Left ventricle myocardium inferior (tissue), 1 donor: ENCODE measurements around the gene GPR35. TPM values are rescaled to one million over a fixed set of nuclear protein-coding genes. Genes with fewer than 3 reads are reported as not detected.

Experiments
- DNase-seq: peaks from one replicate; pipeline ENCODE4 v3.0.0-alpha.2; 2020
- H3K27ac ChIP-seq: fragments of 200-600 bp; replicated peaks from 2 replicates; pipeline ENCODE4 v1.8.0; 2021
- H3K27me3 ChIP-seq: fragments of 200-600 bp; 2 replicates; pipeline ENCODE4 v1.8.0; 2021; ENCODE audit warnings: low read depth
- H3K36me3 ChIP-seq: fragments of 200-600 bp; 2 replicates; pipeline ENCODE4 v1.8.0; 2021
- H3K4me1 ChIP-seq: fragments of 200-600 bp; 2 replicates; pipeline ENCODE4 v1.8.0; 2021
- H3K4me3 ChIP-seq: fragments of 200-600 bp; 2 replicates; pipeline ENCODE4 v1.8.0; 2021; ENCODE audit warnings: mild to moderate bottlenecking, moderate library complexity
- H3K9me3 ChIP-seq: fragments of 200-600 bp; replicated peaks from 2 replicates; pipeline ENCODE4 v1.8.0; 2021
- CTCF ChIP-seq: fragments of 200-600 bp; IDR thresholded peaks from 2 replicates; pipeline ENCODE4 v1.8.0; 2021; ENCODE audit warnings: antibody characterized with exemption, mild to moderate bottlenecking, borderline replicate concordance
- intact Hi-C: fragments of 100-400 bp; cut with micrococcal nuclease; formaldehyde crosslinking; loops from one replicate; pipeline ENCODE4 v1.11.0; 2022
- total RNA-seq: library from RNA; stranded (reverse); fragmentation: NEBNext Ultra II Directional; extraction: Animal tissue kit (Norgen Biotek cat#: 25700); gene quantifications from one replicate; pipeline ENCODE4 v1.2.1, GENCODE V29; 2021
- donor health status: DM: no; HTN: yes; CAD: no; lungs with severe emphysema.

The GPR35 gene
- total RNA-seq, 1 donor from 2014 or later = 1.3 TPM

- TF ChIP-seq CTCF = no peak
- no peaks in the 10 kb centered on the region for H3K4me1 ChIP-seq
- DNase-seq = peak; percentile 13
Measured at GRCh38 chr2:240624011-240624949, 1.0 kb upstream of the GPR35 start.

GRCh38 chr2:240626531-240627300 is 1.4 kb downstream of the GPR35 start:
- TF ChIP-seq CTCF = no peak
- Histone ChIP-seq H3K4me1 (no peaks in the 10 kb centered on the region), H3K36me3 (no peaks in the 10 kb centered on the region), H3K27ac (no peak overlapping the region), H3K27me3 (no peaks in the 10 kb centered on the region), H3K9me3 (no peaks in the 10 kb centered on the region), H3K4me3 (no peak overlapping the region)
- intact Hi-C loops = no loop called here
- peak; percentile 31 for DNase-seq

More at GRCh38 chr2:240624011-240624949, 1.0 kb upstream of the GPR35 start:
- intact Hi-C loops = no loop called here
- Histone ChIP-seq H3K4me3 (no peak overlapping the region), H3K9me3 (no peaks in the 10 kb centered on the region), H3K27me3 (no peaks in the 10 kb centered on the region), H3K36me3 (no peaks in the 10 kb centered on the region), H3K27ac (no peak overlapping the region)

GRCh38 chr2:240627736-240628506 is 2.6 kb downstream of the GPR35 start:
- no peak overlapping the region for H3K4me3 ChIP-seq
- H3K27me3 ChIP-seq = no peaks in the 10 kb centered on the region
- TF ChIP-seq CTCF = no peak
- no peak overlapping the region for H3K27ac ChIP-seq
- intact Hi-C loops = no loop called here
- H3K36me3 ChIP-seq = no peaks in the 10 kb centered on the region
- H3K9me3 ChIP-seq = no peaks in the 10 kb centered on the region
- H3K4me1 ChIP-seq = no peaks in the 10 kb centered on the region
- DNase-seq = peak; percentile 0

- Histone ChIP-seq H3K36me3 (no peaks in the 10 kb centered on the region), H3K4me1 (no peaks in the 10 kb centered on the region), H3K4me3 (no peak overlapping the region), H3K27me3 (no peaks in the 10 kb centered on the region), H3K9me3 (peaks cover 4% of the 10 kb centered on the region), H3K27ac (no peak overlapping the region)
- no peak for DNase-seq
- no peak for TF ChIP-seq CTCF
- intact Hi-C loops = no loop called here
Measured at GRCh38 chr2:240628507-240628807, 3.2 kb downstream of the GPR35 start.

GRCh38 chr2:240628808-240629618 is 3.7 kb downstream of the GPR35 start:
- Histone ChIP-seq H3K27ac (no peak overlapping the region), H3K4me1 (no peaks in the 10 kb centered on the region), H3K36me3 (no peaks in the 10 kb centered on the region), H3K4me3 (no peak overlapping the region), H3K27me3 (no peaks in the 10 kb centered on the region), H3K9me3 (peaks cover 9% of the 10 kb centered on the region)
- no peak for DNase-seq
- intact Hi-C loops = no loop called here
- no peak for TF ChIP-seq CTCF
